Raji (cell line): Measurements from ENCODE around the gene CCDC14.

ENCODE experiments used
- POLR2A ChIP-seq: IDR thresholded peaks from 2 replicates; pipeline ENCODE4 v1.6.1; 2011; ENCODE audit warnings: low read depth, low read length, control low read depth; ENCODE audit not compliant: insufficient read depth

CCDC14 gene

GRCh38 chr3:123951522-123952447, 9.2 kb downstream of the CCDC14 start:
- TF ChIP-seq POLR2A, result no peak

- no peak for TF ChIP-seq POLR2A
Measured at GRCh38 chr3:123949641-123950040, 11.4 kb downstream of the CCDC14 start.

GRCh38 chr3:123948449-123948848, 12.6 kb downstream of the CCDC14 start:
- no peak for TF ChIP-seq POLR2A

GRCh38 chr3:123947482-123947881, 13.5 kb downstream of the CCDC14 start:
- TF ChIP-seq POLR2A, result no peak

- TF ChIP-seq POLR2A, result no peak
Measured at GRCh38 chr3:123941542-123941941, 19.5 kb downstream of the CCDC14 start.

- TF ChIP-seq POLR2A, result no peak
Measured at GRCh38 chr3:123941121-123941520, 19.9 kb downstream of the CCDC14 start.

GRCh38 chr3:123939706-123940105, 21.3 kb downstream of the CCDC14 start:
- no peak for TF ChIP-seq POLR2A

GRCh38 chr3:123936400-123936799, 24.6 kb downstream of the CCDC14 start:
- no peak for TF ChIP-seq POLR2A

GRCh38 chr3:123935830-123936229, 25.2 kb downstream of the CCDC14 start:
- no peak for TF ChIP-seq POLR2A

GRCh38 chr3:123934250-123934649, 26.8 kb downstream of the CCDC14 start:
- TF ChIP-seq POLR2A, result no peak

- TF ChIP-seq POLR2A, result no peak
Measured at GRCh38 chr3:123930445-123930844, 30.6 kb downstream of the CCDC14 start.

- TF ChIP-seq POLR2A, result no peak
Measured at GRCh38 chr3:123929325-123929724, 31.7 kb downstream of the CCDC14 start.

- no peak for TF ChIP-seq POLR2A
Measured at GRCh38 chr3:123926396-123926795, 34.6 kb downstream of the CCDC14 start.

- no peak for TF ChIP-seq POLR2A
Measured at GRCh38 chr3:123920868-123921267, 40.2 kb downstream of the CCDC14 start.

GRCh38 chr3:123920383-123920782, 40.6 kb downstream of the CCDC14 start:
- TF ChIP-seq POLR2A, result no peak

- TF ChIP-seq POLR2A, result no peak
Measured at GRCh38 chr3:123919353-123919752, 41.7 kb downstream of the CCDC14 start.

GRCh38 chr3:123914829-123915228, 46.2 kb downstream of the CCDC14 start:
- TF ChIP-seq POLR2A, result no peak

- TF ChIP-seq POLR2A, result no peak
Measured at GRCh38 chr3:123909785-123910184, 51.2 kb downstream of the CCDC14 start.

GRCh38 chr3:123907720-123908119, 53.3 kb downstream of the CCDC14 start:
- TF ChIP-seq POLR2A, result no peak
